Pancreas (tissue), 10 donors: ENCODE data around the gene FOXO1. TPM values are rescaled to one million over a fixed set of nuclear protein-coding genes. Genes with fewer than 3 reads are reported as not detected.
A peak's percentile ranks its signal among the peaks of the same experiment; 100 is the strongest.

Experiments
- ATAC-seq, 4 donors: fragments of 200-7000 bp; cut with Tn5 transposase; one replicate each; pipeline versions ENCODE4 v1.8.0 to v1.9.1; 2020; ENCODE audit warnings: mild to moderate bottlenecking in 4 of 4, moderate library complexity in 4 of 4
- DNase-seq, 6 donors: peaks; one replicate each; pipeline ENCODE4 v3.0.0-alpha.2; 2020
- FAIRE-seq: peaks from 2 replicates; lab custom pipeline; 2012; peaks lifted over from hg19 to GRCh38; lab: Jason Lieb, UNC
- H3K27ac ChIP-seq, 4 donors: fragments of 200-600 bp; sonication (generic); 1 replicate in 3 of 4; 2 replicates in 1 of 4; pipeline versions ENCODE4 v1.5.0 to v1.8.0; 2020
- H3K27me3 ChIP-seq, 4 donors: fragments of 200-600 bp; one replicate each; pipeline ENCODE4 v1.8.0; 2021
- H3K36me3 ChIP-seq, 3 donors: fragments of 200-600 bp; sonication (generic) in 1 of 3; one replicate each; pipeline versions ENCODE4 v1.5.0 to v1.8.0; 2020 to 2021
- H3K4me1 ChIP-seq, 3 donors: fragments of 200-600 bp; one replicate each; pipeline ENCODE4 v1.8.0; 2021
- H3K4me3 ChIP-seq, 4 donors: fragments of 200-600 bp; sonication (generic) in 2 of 4; one replicate each; pipeline versions ENCODE4 v1.5.0 to v1.8.0; 2020 to 2021
- H3K9me3 ChIP-seq, 4 donors: fragments of 200-600 bp; one replicate each; pipeline ENCODE4 v1.8.0; 2021
- WGBS, 2 donors: extraction: QIAGEN DNeasy Blood & Tissue Kit; methylation state at CpG; one replicate each; pipeline ENCODE4 v1.1.7; 2013; 5-methylcytosine and 5-hydroxymethylcytosine counted together
- intact Hi-C, 3 donors: fragments of 100-400 bp; cut with DNase I; formaldehyde crosslinking; loops; one replicate each; pipeline versions ENCODE4 v1.11.1 to v1.14.2; 2022
- polyA plus RNA-seq, 2 donors: library from polyadenylated mRNA; stranded (reverse); fragments of 200-250 nt; gene quantifications; one replicate each; pipeline ENCODE4 v1.2.3, GENCODE V29; 2013
- total RNA-seq, 6 donors: library from RNA; stranded (reverse); fragmentation: NEBNext Ultra II Directional in 4 of 6; extraction: Animal tissue kit (Norgen Biotek cat#: 25700) in 4 of 6; gene quantifications; one replicate each; pipeline versions ENCODE4 v1.2.1 to v1.2.4, GENCODE V29; 2021 to 2023
- TF ChIP-seq, protein P1 (sequence below), 4 donors: fragments of 200-600 bp; sonication (generic) in 3 of 4; IDR thresholded peaks; one replicate each; pipeline versions ENCODE4 v1.5.0 to v1.8.0; 2021; ENCODE audit warnings: antibody characterized with exemption in 4 of 4
- donor health status: healthy with polysubstance abuse.
- donor health status: DM: no; HTN: no; CAD: no; lungs with moderate emphysema.
- donor health status: DM: no; HTN: no; CAD: no.
- donor health status: control.
- donor health status: control.
- donor health status: Bipolar disorder and iron deficiency.
- donor health status: DM: yes; HTN: yes; CAD: no.
- donor health status: DM: no; HTN: no; CAD: no.
- donor health status: DM: no; HTN: no; CAD: no.
- donor health status: DM: yes; HTN: yes; CAD: no.

The FOXO1 gene
- total and polyA plus RNA-seq, 8 donors = 3.8 to 21.9 (median 15.0) TPM

DNA sequence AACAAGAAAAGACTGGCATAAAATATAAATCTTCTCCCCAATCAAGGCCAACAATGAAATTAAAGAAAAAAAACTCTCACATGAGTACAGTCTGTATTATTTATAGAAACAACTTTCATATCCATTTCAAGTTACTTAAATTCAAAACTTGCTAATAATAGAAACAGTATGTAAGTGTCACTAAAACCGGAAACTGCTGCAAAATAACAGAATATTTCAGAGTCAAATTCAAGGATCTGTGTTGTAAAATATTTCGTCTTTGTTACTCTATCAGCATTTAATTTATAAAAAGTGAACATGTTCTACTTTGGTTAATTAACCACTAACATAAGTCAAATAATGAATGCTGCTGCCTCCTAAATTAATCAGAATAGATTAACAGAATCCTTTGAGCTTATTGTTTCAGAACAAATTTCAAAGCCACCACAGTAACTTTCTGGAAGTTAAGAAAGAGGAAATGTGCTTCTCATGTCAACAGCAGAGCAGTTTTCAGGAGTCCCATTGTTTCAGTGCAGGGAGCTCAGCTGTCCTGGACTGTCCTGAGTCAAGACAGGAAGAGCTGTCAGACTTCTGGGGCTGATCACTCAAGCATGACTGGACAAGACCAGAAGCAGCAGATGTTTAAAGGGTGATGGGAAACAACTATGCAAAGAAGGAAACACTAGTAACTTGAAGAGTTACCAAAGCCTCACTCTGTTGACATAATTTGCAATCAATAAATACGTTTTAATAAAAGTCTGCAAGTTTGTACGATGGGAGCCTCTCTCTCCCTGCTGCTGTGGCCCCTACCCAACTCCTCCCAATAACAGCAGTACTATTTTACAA lies 76.9 kb downstream of the FOXO1 start:
- Histone ChIP-seq H3K27me3 (no peaks in the 10 kb centered on the region), H3K27ac (peak overlapping the region in 2 of 4 donors; percentile 39 to 55), H3K4me3 (no peak overlapping the region), H3K4me1 (peaks cover 22 to 52% (median 27%) of the 10 kb centered on the region in 3 donors), H3K9me3 (no peaks in the 10 kb centered on the region), H3K36me3 (no peaks in the 10 kb centered on the region)
- DNase-seq = no peak
- TF ChIP-seq, protein P1, sequence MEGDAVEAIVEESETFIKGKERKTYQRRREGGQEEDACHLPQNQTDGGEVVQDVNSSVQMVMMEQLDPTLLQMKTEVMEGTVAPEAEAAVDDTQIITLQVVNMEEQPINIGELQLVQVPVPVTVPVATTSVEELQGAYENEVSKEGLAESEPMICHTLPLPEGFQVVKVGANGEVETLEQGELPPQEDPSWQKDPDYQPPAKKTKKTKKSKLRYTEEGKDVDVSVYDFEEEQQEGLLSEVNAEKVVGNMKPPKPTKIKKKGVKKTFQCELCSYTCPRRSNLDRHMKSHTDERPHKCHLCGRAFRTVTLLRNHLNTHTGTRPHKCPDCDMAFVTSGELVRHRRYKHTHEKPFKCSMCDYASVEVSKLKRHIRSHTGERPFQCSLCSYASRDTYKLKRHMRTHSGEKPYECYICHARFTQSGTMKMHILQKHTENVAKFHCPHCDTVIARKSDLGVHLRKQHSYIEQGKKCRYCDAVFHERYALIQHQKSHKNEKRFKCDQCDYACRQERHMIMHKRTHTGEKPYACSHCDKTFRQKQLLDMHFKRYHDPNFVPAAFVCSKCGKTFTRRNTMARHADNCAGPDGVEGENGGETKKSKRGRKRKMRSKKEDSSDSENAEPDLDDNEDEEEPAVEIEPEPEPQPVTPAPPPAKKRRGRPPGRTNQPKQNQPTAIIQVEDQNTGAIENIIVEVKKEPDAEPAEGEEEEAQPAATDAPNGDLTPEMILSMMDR (IDR thresholded peaks at IDR 0.05) = no peak
- intact Hi-C loops = no loop called here
- FAIRE-seq = peak; percentile 66
- ATAC-seq = peak; percentile 19 to 70 (median 56)
- WGBS, 2 donors = 14 to 25% methylated on average over 4 of the region's 4 CpGs

DNA sequence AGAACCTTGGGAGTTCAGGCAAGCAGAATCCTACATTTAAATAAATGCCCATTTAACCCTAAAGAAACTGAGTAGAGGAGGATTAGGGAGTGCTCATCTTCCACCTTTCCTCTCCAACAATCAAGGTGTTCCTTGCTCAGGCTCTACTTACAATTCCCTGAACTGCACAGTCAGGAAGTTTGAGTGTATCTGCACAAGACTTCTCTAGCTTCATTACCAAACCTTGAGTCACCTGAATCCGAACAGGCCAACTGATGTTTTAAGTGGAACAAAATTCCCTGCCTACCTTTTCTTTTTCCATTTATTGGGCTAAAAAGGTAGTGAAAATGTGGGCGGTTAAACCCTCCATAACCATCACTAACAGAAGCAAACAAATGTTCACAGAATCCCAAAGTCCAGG lies 78.3 kb downstream of the FOXO1 start:
- no peak overlapping the region for H3K4me3 ChIP-seq
- no peak overlapping the region for H3K27ac ChIP-seq
- TF ChIP-seq, protein P1 (IDR thresholded peaks at IDR 0.05) = no peak
- DNase-seq (no peak), ATAC-seq (no peak), FAIRE-seq (no peak)
- no peaks in the 10 kb centered on the region for H3K27me3 ChIP-seq
- intact Hi-C loops = no loop called here
- WGBS, 2 donors = 94% methylated on average over 2 of the region's 2 CpGs
- no peaks in the 10 kb centered on the region for H3K36me3 ChIP-seq
- H3K4me1 ChIP-seq = peaks cover 22 to 52% (median 27%) of the 10 kb centered on the region in 3 donors
- H3K9me3 ChIP-seq = no peaks in the 10 kb centered on the region

DNA sequence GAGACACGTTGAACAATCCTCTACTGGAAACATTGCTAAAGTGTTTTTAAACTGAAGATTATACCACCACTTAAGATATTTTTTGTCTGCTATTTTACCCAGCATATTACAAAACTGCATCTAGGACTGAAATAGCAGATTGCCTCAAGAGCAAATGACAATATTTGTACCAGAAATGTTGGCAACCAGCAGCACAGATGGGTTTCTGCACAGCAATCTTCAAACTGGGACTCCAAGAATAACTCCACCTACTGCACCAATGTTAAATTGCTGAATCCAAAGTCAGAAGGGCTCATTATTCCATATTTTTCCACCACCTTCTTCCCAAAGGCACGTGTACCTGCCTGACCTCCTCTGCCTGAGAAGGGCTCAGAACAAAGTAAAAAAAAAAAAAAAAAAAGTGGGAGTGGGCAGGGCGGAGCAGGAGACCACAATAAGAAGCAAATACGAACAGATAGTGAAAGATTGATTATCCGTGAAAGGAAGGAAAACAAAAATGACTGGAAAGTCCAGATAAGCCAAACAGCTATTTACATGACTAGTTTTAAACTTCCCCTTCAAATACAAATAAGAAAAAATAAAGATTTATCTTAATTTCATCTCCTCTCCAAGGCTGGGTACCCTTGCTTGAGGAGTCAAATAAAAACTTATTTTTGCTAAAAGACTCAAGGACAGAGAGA lies 79.4 kb downstream of the FOXO1 start:
- ATAC-seq (peak in 3 of 4 donors; percentile 3 to 17 (median 10)), DNase-seq (no peak), FAIRE-seq (no peak)
- Histone ChIP-seq H3K4me3 (no peak overlapping the region), H3K27me3 (no peaks in the 10 kb centered on the region), H3K36me3 (no peaks in the 10 kb centered on the region), H3K9me3 (no peaks in the 10 kb centered on the region), H3K4me1 (peaks cover 22 to 52% (median 27%) of the 10 kb centered on the region in 3 donors), H3K27ac (no peak overlapping the region)
- intact Hi-C loops = no loop called here
- TF ChIP-seq, protein P1 (IDR thresholded peaks at IDR 0.05) = no peak
- 42 to 46% methylated on average over 5 of the region's 5 CpGs for WGBS, 2 donors

- Histone ChIP-seq H3K4me3 (no peak overlapping the region), H3K9me3 (no peaks in the 10 kb centered on the region), H3K36me3 (no peaks in the 10 kb centered on the region), H3K4me1 (peaks cover 22 to 50% (median 27%) of the 10 kb centered on the region in 3 donors), H3K27ac (no peak overlapping the region), H3K27me3 (no peaks in the 10 kb centered on the region)
- FAIRE-seq (no peak), DNase-seq (no peak), ATAC-seq (peak in 1 of 4 donors; percentile 10)
- TF ChIP-seq, protein P1 (IDR thresholded peaks at IDR 0.05) = no peak
- intact Hi-C loops = no loop called here
- WGBS, 2 donors = 81 to 88% methylated on average over 1 of the region's 1 CpG
Measured at GRCh38 chr13:40585911-40586471, 80.5 kb downstream of the FOXO1 start.
